Measurements from ENCODE around the gene MAGIX.

- TF ChIP-seq POLR2A (IDR thresholded peaks at IDR 0.05) (no peak), CTCF (IDR thresholded peaks at IDR 0.05) (no peak), POLR2AphosphoS5 (IDR thresholded peaks at IDR 0.05) (no peak)
Observed at GRCh38 chrX:49147282-49147681, 15.3 kb upstream of the MAGIX start.

All from prostate gland (tissue), 2 donors.